ENCODE data around the gene ATG2A.

GRCh38 chr11:64900774-64901173 is 16.2 kb downstream of the ATG2A start:
- no peak for TF ChIP-seq ZNF766 (CRISPR knock-in tag; conservative IDR thresholded peaks at IDR 0.05)
- no peak for TF ChIP-seq TCF7 (IDR thresholded peaks at IDR 0.05; ENCODE audit: borderline replicate concordance)

Measured in K562 (cell line).